ENCODE results near the gene POLR1H.
A peak's percentile ranks its signal among the peaks of the same experiment; 100 is the strongest.

POLR1H gene

GRCh38 chr6:30062471-30063178, 1.6 kb downstream of the POLR1H start:
- no peak for DNase-seq (ENCODE audit: low read depth)

GRCh38 chr6:30063315-30063714, 2.2 kb downstream of the POLR1H start:
- DNase-seq (ENCODE audit: low read depth): no peak

DNA sequence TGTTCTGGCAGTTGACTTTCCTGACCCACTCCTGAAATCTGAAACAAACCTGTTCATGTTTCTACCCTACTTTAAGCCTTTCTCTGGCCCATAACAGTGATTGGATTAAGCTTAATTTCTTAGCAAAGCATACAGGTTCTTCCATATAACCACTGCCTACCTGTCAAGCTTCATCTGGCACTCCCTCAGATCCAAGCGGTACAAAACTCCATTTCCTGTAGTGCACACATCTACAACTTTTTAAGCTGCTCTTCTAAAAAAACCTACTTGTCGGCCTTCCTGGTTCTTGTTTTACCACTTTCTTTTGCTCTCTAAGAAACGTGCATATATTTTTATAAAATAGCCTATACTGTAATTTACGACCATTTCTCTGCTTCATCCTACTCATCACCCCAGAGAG, 5.0 kb downstream of the POLR1H start:
- no peak for DNase-seq (ENCODE audit: low read depth)

GRCh38 chr6:30066577-30067459, 5.8 kb downstream of the POLR1H start, which contains the start of gene PPP1R11:
Gene PPP1R11 (plus strand): TSS chr6:30067198. CDS start chr6:30067411, 213 bp downstream.
- DNase-seq (ENCODE audit: low read depth): peak; percentile 99

- no peak for DNase-seq (ENCODE audit: low read depth)
Observed at GRCh38 chr6:30067460-30068139, 6.5 kb downstream of the POLR1H start.

- DNase-seq (ENCODE audit: low read depth): no peak
Observed at GRCh38 chr6:30071081-30071818, 10.2 kb downstream of the POLR1H start.

- DNase-seq (ENCODE audit: low read depth): no peak
Observed at GRCh38 chr6:30071858-30072257, 10.8 kb downstream of the POLR1H start.

- DNase-seq (ENCODE audit: low read depth): no peak
Observed at GRCh38 chr6:30073489-30074235, 12.6 kb downstream of the POLR1H start.

DNA sequence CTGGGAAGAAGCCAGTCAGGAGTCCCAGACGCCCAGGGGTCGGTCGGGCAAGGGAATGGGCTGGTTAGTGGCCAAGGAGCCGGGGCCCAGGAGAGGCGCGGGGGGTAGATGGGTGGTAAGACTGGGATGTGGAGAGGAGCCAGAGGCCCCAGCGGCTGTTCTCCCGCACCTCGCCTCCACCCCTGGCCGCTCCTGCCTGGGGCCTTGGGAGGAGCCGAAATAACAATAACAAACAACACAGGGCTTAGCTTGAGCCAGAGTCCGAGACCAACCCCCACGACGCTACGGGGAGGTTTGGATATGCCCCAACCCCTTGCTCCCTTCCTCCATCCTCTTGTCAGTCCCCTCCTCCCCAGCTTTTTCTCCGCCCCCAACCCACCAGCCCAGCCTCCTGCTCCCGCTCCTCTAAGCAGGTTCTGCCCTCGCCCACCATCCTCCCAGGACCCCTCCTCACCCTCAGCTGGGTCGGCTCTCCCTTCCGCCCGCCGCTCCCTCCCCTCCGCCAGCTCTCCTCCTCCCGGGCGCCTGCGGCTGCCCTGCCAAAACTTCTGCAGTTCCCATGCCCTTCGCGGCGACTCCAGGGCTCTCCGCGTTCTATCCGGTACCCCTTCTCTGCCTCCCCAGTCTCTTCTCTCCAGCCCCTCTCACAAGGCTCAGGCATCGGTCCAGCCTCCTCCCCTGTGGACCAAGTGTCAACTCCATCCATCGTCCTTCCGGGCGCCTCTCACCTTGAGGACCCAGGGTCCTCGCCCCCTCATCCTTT, 13.4 kb downstream of the POLR1H start:
- no peak for DNase-seq (ENCODE audit: low read depth)

DNA sequence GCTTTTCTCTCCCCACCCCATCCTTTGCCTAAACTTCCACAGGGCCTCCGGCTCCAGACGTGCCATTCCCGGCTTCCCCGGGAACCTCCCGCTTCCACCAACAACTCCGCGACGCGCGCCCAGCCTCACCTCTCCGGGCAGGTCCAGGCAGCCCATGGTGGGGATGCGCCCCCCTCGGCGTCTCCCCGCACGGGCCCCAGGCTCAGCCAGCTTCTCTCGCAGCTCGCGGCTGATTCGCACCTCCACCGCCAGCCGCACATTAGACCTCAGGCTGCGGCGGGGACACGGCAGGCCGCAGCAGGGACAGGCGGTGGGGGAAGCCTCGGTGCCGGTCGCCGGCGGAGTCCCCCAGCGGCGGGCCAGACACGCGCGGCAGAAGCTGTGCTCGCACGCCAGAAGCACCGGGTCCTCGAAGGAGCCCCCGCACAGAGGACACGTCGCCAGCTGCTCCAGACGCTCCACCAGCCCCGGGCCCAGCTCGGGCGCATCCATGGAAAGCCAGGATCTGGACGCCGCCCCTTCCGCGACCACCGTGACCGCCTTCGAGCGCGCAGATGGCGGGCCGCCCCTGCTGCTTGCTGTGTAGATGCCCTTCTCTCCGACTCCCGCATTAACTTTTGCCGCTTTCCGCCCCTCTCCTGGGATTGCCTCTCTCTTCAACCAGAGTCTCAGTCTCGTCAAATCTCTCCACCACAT, 14.2 kb downstream of the POLR1H start, which contains the start of gene RNF39:
TSS of gene RNF39 (minus strand) at position 676 of the 696 bp plus-strand sequence. CDS start at position 492, 184 bp downstream.
- no peak for DNase-seq (ENCODE audit: low read depth)

GRCh38 chr6:30075790-30076732, 15.0 kb downstream of the POLR1H start:
- DNase-seq (ENCODE audit: low read depth): no peak

- DNase-seq (ENCODE audit: low read depth): no peak
Observed at GRCh38 chr6:30077218-30077617, 16.2 kb downstream of the POLR1H start.

DNA sequence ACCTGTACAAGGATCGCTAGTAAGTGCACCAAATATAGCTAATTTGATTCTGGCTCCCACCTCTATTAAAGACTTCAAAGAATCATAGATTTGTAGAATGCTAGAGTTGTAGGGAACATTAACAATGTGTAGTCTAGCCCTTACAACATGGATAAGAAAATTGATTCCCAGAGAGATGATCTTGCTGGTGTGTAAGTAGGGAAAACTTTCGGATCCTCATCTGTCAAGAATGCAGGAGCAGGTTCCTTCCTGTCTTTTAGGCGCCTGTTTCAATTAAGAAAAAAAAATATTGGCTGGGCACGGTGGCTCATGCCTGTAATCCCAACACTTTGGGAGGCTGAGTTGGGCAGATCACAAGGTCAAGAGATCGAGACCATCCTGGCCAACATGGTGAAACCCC, 26.8 kb downstream of the POLR1H start:
- DNase-seq (ENCODE audit: low read depth): no peak

DNA sequence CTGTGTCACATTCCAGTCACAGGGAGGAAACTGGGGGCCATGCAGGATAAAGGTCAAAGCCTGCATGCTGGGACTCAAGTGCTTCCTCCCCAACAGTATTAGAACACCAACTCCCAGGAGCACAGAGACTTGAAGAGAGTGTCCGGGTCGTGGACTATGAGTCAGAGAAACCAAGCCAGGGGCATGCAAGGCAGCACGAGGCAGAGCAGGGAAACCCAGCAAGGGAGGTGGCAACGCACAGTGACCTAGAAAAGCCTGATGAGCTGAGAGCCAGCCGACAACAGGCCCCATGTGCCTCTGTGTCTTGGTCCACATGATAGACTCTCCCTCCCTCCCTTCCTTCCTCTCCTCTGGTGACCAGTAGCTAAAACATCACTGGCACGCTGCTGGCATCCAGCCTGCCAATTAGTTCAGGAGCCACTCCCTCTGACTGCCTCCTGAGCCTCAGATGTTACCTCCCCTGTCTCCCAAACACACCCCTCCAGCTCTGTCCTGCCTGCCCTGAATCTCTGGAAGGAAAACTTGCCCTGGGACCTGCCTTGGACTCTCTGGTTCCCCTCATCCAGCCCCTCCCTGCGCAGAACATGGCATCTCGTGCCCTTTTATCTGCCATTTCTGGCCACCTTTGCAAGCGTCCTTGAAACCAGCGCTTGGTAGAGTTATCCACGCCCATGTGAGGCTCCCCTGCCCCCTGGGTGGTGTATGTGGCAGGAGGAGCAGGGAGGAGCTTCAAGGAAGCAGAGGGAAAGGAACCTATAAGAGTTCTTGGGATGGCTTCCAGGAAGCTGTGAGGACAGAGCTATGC, 30.7 kb downstream of the POLR1H start:
- DNase-seq (ENCODE audit: low read depth): no peak

GRCh38 chr6:30092852-30093543, 31.9 kb downstream of the POLR1H start:
- DNase-seq (ENCODE audit: low read depth): no peak

DNA sequence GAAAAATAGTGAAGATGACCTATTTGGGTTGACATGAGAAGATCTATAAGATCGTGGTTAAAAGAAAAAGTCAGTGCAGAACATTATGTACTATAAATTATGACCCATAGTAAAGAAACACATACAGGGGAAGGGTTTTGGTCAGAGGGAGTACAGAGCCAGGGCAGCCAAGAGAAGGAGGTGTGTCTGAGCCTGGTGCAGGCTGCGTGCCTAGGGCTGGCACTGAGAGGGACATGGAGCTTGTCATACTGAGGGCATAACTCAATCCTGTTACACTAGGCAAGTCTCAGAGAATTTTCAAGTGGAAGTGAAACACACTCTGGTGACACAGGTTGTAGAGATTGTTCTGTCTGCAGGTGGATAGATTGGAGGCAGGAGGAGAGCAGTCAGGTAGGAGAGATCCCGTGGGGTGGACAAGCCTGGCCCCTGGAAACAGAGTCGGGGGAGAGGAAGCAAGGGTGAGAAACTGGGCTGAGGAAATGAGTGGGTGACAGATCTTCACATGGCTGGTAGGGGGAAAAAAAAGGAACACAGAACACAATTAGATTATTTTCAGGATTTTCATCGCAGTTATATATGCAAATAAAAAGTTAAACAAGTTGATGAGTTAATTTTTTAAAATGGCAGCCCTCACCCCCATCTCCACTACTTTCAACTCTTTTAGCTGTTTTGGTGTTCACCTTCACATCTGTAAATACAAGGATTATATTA, 33.0 kb downstream of the POLR1H start:
- DNase-seq (ENCODE audit: low read depth): no peak

All from T-helper 22 cell (primary cell).